PC-9 (cell line): ENCODE data around the gene PRDM16. TPM values are rescaled to one million over a fixed set of nuclear protein-coding genes. Genes with fewer than 3 reads are reported as not detected.

Experiments used
- BruUV-seq: library from RNA; stranded (reverse); fragments of 400-500 nt; replicated peaks from 2 replicates; lab custom pipeline; 2021; lab: Mats Ljungman, UMichigan
- CTCF ChIA-PET: fragments of 300-600 bp; sonication (Branson Sonifier 250); formaldehyde crosslinking; loops from one replicate; lab custom pipeline; 2022; ENCODE audit warnings: antibody characterized with exemption; lab: Charles Lee
- POLR2A ChIA-PET: fragments of 300-600 bp; sonication (Branson Sonifier 250); formaldehyde crosslinking; loops from one replicate; lab custom pipeline; 2022; ENCODE audit warnings: antibody characterized with exemption; ENCODE audit not compliant: unreplicated experiment; lab: Charles Lee
- DNase-seq, 2 experiments: peaks; one replicate each; pipeline versions ENCODE4 v3.0.0 to v3.0.0-alpha.2; 2015 to 2022; ENCODE audit warnings: mixed read lengths in 1 of 2
- H2AFZ ChIP-seq: fragments of 200-600 bp; sonication (generic); 2 replicates; pipeline ENCODE4 v1.8.1; 2017; ENCODE audit warnings: antibody characterized with exemption
- H3F3A ChIP-seq: fragments of 200-600 bp; sonication (generic); 2 replicates; pipeline ENCODE4 v1.8.1; 2017; ENCODE audit warnings: antibody characterized with exemption, mild to moderate bottlenecking, low read depth; ENCODE audit not compliant: insufficient read depth
- H3K27ac ChIP-seq: fragments of 200-600 bp; sonication (generic); 2 replicates; pipeline ENCODE4 v1.6.1; 2016; ENCODE audit warnings: mixed run types
- H3K27me3 ChIP-seq: fragments of 200-600 bp; sonication (generic); 2 replicates; pipeline ENCODE4 v1.6.1; 2016; ENCODE audit warnings: low read depth, mixed run types; ENCODE audit not compliant: insufficient read depth
- H3K36me3 ChIP-seq: fragments of 200-600 bp; sonication (generic); 2 replicates; pipeline ENCODE4 v1.6.1; 2016; ENCODE audit warnings: low read depth, mixed run types
- H3K4me1 ChIP-seq: fragments of 200-600 bp; sonication (generic); replicated peaks from 2 replicates; pipeline ENCODE4 v1.6.1; 2016; ENCODE audit warnings: mixed run types; ENCODE audit not compliant: insufficient read depth
- H3K4me2 ChIP-seq: fragments of 200-600 bp; sonication (generic); 2 replicates; pipeline ENCODE4 v1.6.1; 2017; ENCODE audit warnings: mixed run types
- H3K4me3 ChIP-seq: fragments of 200-600 bp; sonication (generic); 2 replicates; pipeline ENCODE4 v1.6.1; 2016; ENCODE audit warnings: mixed run types
- H3K79me2 ChIP-seq: fragments of 200-600 bp; sonication (generic); 2 replicates; pipeline ENCODE4 v1.6.1; 2017; ENCODE audit warnings: low read depth, mixed run types
- H3K9me2 ChIP-seq: fragments of 200-600 bp; sonication (generic); 2 replicates; pipeline ENCODE4 v1.8.1; 2017; ENCODE audit warnings: mild to moderate bottlenecking; ENCODE audit not compliant: insufficient read depth
- H3K9me3 ChIP-seq: fragments of 200-600 bp; sonication (generic); 2 replicates; pipeline ENCODE4 v1.8.1; 2016; ENCODE audit warnings: low read depth; ENCODE audit not compliant: insufficient read depth
- H4K20me1 ChIP-seq: fragments of 200-600 bp; sonication (generic); 2 replicates; pipeline ENCODE4 v1.8.1; 2017; ENCODE audit not compliant: insufficient read depth
- EZH2 ChIP-seq: fragments of 200-600 bp; sonication (generic); IDR thresholded peaks from 2 replicates; pipeline ENCODE4 v1.8.0; 2017; ENCODE audit warnings: antibody characterized with exemption, low read depth
- intact Hi-C: fragments of 100-400 bp; cut with micrococcal nuclease; formaldehyde crosslinking; loops from one replicate; pipeline ENCODE4 v1.10.0; 2022; ENCODE audit not compliant: unreplicated experiment
- total RNA-seq: library from RNA; stranded (reverse); gene quantifications from 2 replicates; pipeline ENCODE4 v1.2.3, GENCODE V29; 2021
- TF ChIP-seq, protein P1 (sequence below): fragments of 200-600 bp; sonication (generic); conservative IDR thresholded peaks from 2 replicates; pipeline ENCODE4 v1.6.1; 2017; ENCODE audit warnings: mixed run types, antibody characterized with exemption, mild to moderate bottlenecking, moderate library complexity

Gene PRDM16
- total RNA-seq, 1 experiment from 2014 or later: not detected

DNA sequence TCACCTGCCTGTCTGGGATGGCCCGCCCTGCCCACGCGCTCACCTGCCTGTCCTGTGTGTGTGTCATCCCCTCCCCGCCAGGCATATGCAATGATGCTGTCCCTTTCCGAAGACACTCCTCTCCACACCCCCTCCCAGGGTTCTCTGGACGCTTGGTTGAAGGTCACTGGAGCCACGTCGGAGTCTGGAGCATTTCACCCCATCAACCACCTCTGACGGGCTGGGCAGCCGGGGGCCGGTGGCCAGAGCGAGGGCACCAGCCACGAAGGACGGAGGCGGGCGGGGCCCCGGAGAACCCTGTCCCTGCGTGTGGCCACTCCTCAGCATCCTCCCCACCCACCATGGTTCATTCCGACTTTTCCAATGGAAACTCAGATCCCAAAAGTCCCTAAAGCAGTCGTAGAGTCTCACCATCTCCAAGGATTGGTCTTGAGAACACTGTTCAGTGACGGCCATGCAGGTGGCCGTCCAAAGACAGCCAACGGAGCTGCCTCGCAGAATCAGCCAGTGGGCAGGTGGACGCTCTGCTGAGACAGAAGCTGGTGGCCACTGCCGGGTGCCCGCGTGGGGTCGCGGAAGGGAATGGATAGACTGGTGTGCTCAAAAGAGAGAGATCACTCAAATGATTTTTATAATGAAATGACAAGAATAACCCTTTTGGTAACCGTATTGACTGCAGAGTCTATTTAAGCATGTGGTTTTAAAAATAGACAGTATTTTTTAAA is 364.8 kb downstream of the PRDM16 start:
- Histone ChIP-seq H3K27me3 (peaks cover 90% of the 10 kb centered on the region), H3F3A (0 out of 2 replicates have a peak, but pooled peaks cover 3% of the 10 kb centered on the region), H4K20me1 (0 out of 2 replicates have a peak, but pooled peaks cover 3% of the 10 kb centered on the region), H3K9me2 (no peaks in the 10 kb centered on the region), H3K9me3 (no peaks in the 10 kb centered on the region), H3K4me2 (no peak overlapping the region), H3K79me2 (no peaks in the 10 kb centered on the region), H3K27ac (no peak overlapping the region), H2AFZ (no peak overlapping the region), H3K36me3 (no peaks in the 10 kb centered on the region), H3K4me1 (no peaks in the 10 kb centered on the region), H3K4me3 (no peak overlapping the region)
- POLR2A ChIA-PET: no interaction called here
- CTCF ChIA-PET: no interaction called here
- BruUV-seq: no TSS peak
- intact Hi-C loops: no loop called here
- TF ChIP-seq, protein P1, sequence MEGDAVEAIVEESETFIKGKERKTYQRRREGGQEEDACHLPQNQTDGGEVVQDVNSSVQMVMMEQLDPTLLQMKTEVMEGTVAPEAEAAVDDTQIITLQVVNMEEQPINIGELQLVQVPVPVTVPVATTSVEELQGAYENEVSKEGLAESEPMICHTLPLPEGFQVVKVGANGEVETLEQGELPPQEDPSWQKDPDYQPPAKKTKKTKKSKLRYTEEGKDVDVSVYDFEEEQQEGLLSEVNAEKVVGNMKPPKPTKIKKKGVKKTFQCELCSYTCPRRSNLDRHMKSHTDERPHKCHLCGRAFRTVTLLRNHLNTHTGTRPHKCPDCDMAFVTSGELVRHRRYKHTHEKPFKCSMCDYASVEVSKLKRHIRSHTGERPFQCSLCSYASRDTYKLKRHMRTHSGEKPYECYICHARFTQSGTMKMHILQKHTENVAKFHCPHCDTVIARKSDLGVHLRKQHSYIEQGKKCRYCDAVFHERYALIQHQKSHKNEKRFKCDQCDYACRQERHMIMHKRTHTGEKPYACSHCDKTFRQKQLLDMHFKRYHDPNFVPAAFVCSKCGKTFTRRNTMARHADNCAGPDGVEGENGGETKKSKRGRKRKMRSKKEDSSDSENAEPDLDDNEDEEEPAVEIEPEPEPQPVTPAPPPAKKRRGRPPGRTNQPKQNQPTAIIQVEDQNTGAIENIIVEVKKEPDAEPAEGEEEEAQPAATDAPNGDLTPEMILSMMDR: no peak
- no peak for TF ChIP-seq EZH2
- DNase-seq: no peak

DNA sequence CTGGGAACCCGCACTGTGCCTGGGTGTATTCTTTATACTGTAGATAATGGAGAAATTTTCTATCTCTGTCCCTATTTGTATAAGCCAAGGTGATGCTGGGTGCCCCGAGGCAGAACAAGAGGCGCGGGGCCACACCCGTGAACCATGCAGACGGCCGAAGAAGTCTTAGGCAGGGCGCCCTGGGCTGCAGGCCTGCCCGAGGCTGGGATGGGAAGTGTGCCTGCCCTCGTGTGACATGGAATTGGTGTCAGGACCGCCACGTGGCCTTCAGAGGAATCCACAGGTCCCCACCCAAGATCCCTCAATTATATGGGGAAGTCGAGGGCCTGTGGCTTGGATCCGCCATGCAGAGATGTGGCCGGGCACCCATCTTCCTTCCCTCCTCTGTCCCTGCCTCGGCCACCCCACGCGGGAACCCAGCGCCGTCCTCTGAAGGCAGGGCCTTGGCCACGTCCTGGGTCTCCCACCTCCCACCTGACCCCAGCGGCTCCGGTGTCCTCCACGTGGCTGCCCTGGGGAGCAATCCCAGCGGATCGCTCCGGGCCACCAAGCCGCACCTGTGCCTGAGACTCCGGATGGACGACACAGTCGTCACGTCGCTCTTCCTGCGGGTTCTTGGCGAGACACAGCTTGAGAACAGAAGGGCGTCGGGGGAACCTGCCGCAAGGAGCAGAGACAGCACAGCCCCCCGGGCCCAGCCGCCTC is 365.6 kb downstream of the PRDM16 start:
- H3K4me3 ChIP-seq: no peak overlapping the region
- 0 out of 2 replicates have a peak, but pooled peaks cover 3% of the 10 kb centered on the region for H3F3A ChIP-seq
- no peaks in the 10 kb centered on the region for H3K9me2 ChIP-seq
- no peak for DNase-seq
- ChIA-PET CTCF (no interaction called here), POLR2A (no interaction called here)
- intact Hi-C loops: no loop called here
- no peak overlapping the region for H2AFZ ChIP-seq
- no peaks in the 10 kb centered on the region for H3K9me3 ChIP-seq
- no peaks in the 10 kb centered on the region for H3K4me1 ChIP-seq
- H3K4me2 ChIP-seq: no peak overlapping the region
- H3K36me3 ChIP-seq: no peaks in the 10 kb centered on the region
- no peak for TF ChIP-seq EZH2
- TF ChIP-seq, protein P1: no peak
- BruUV-seq: no TSS peak
- no peaks in the 10 kb centered on the region for H3K79me2 ChIP-seq
- peaks cover 85% of the 10 kb centered on the region for H3K27me3 ChIP-seq
- no peak overlapping the region for H3K27ac ChIP-seq
- 0 out of 2 replicates have a peak, but pooled peaks cover 3% of the 10 kb centered on the region for H4K20me1 ChIP-seq

DNA sequence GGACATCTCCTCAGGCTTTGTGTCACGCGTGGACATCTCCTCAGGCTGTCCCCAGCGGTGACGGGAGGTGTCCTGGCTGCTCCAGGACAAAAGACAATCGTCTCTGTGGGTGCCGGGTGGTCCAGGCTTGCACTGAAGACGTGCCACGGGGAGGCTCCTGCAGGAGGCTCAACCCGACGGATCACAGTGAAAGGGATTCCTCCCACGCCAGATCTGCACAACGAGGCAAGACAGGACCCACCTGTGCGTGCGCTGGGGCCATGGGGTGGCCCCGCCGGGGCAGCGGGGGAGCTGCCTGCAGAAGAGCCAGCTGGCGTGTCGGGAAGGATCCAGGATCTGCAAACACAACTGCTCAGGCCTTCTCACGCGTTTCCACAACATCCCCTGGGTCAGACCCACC is 366.7 kb downstream of the PRDM16 start:
- H3K4me3 ChIP-seq: no peak overlapping the region
- CTCF ChIA-PET: no interaction called here

More for the DNA sequence above, 366.7 kb downstream of the PRDM16 start:
- no peak for DNase-seq
- Histone ChIP-seq H3K4me2 (no peak overlapping the region), H3K27me3 (peaks cover 80% of the 10 kb centered on the region), H3K79me2 (no peaks in the 10 kb centered on the region), H2AFZ (no peak overlapping the region), H3K27ac (no peak overlapping the region), H3K36me3 (no peaks in the 10 kb centered on the region), H3F3A (0 out of 2 replicates have a peak, but pooled peaks cover 3% of the 10 kb centered on the region), H3K9me3 (no peaks in the 10 kb centered on the region), H3K4me1 (no peaks in the 10 kb centered on the region), H4K20me1 (0 out of 2 replicates have a peak, but pooled peaks cover 3% of the 10 kb centered on the region), H3K9me2 (no peaks in the 10 kb centered on the region)
- BruUV-seq: no TSS peak
- no peak for TF ChIP-seq EZH2
- TF ChIP-seq, protein P1: no peak
- intact Hi-C loops: no loop called here
- POLR2A ChIA-PET: no interaction called here
